GM12878 (cell line): Measurements from ENCODE around the gene NEK10. TPM values are rescaled to one million over a fixed set of nuclear protein-coding genes. Genes with fewer than 3 reads are reported as not detected.

Source experiments
- ATAC-seq: fragments of 200-7000 bp; cut with Tn5 transposase; 3 replicates; pipeline ENCODE4 v1.9.1; 2020; ENCODE audit warnings: mild to moderate bottlenecking, moderate library complexity
- BruUV-seq: library from RNA; stranded (reverse); fragments of 400-500 nt; replicated peaks from 2 replicates; lab custom pipeline; 2021; lab: Mats Ljungman, UMichigan
- CTCF ChIA-PET: fragments of 300-600 bp; sonication (Branson Sonifier 250); formaldehyde crosslinking; extraction: SDS; loops from one replicate; lab custom pipeline; 2021; ENCODE audit warnings: inconsistent platforms; lab: Yijun Ruan, JAX
- POLR2A ChIA-PET: fragments of 350-600 bp; formaldehyde crosslinking; extraction: SDS; loops from one replicate; lab custom pipeline; 2021; ENCODE audit warnings: inconsistent platforms; lab: Charles Lee
- RAD21 ChIA-PET: fragments of 300-600 bp; sonication (Branson Sonifier 250); formaldehyde crosslinking; loops from one replicate; lab custom pipeline; 2023; ENCODE audit warnings: antibody characterized with exemption; ENCODE audit not compliant: unreplicated experiment; lab: Charles Lee
- SMC1A ChIA-PET: fragments of 300-600 bp; sonication (Branson Sonifier 250); formaldehyde crosslinking; loops from one replicate; lab custom pipeline; 2023; ENCODE audit not compliant: unreplicated experiment, uncharacterized antibody; lab: Charles Lee
- DNase-seq: peaks from one replicate; pipeline ENCODE4 v3.0.0-alpha.2; 2011; ENCODE audit warnings: low read depth, low spot score
- FAIRE-seq: peaks from 3 replicates; lab custom pipeline; 2011; peaks lifted over from hg19 to GRCh38; lab: Jason Lieb, UNC
- H2AFZ ChIP-seq: 2 replicates; pipeline ENCODE4 v1.6.0; 2011; ENCODE audit warnings: low read depth, low read length, control low read depth; ENCODE audit not compliant: control insufficient read depth
- H3K27ac ChIP-seq: 2 replicates; pipeline ENCODE4 v1.5.1; 2011; ENCODE audit warnings: control low read depth; ENCODE audit not compliant: control insufficient read depth, insufficient read depth
- H3K27me3 ChIP-seq, 2 experiments: replicated peaks in 1 of 2; 2 replicates each; pipeline versions ENCODE4 v1.6.0 to v1.6.1; 2011; ENCODE audit warnings: low read length in 1 of 2; ENCODE audit not compliant: control insufficient read depth in 2 of 2, insufficient read depth in 2 of 2
- H3K36me3 ChIP-seq, 2 experiments: 2 replicates each; pipeline ENCODE4 v1.5.1; 2011; ENCODE audit warnings: low read length in 1 of 2; ENCODE audit not compliant: control insufficient read depth in 2 of 2, insufficient read depth in 2 of 2
- H3K4me1 ChIP-seq: 2 replicates; pipeline ENCODE4 v1.6.1; 2011; ENCODE audit warnings: mild to moderate bottlenecking, low read length, moderate library complexity, mixed read lengths; ENCODE audit not compliant: control insufficient read depth, insufficient read depth
- H3K4me2 ChIP-seq: 2 replicates; pipeline ENCODE4 v1.6.0; 2011; ENCODE audit warnings: control low read depth; ENCODE audit not compliant: control insufficient read depth, insufficient read depth
- H3K4me3 ChIP-seq: fragments of 200-600 bp; sonication (generic); 2 replicates; pipeline ENCODE4 v1.5.1; 2016
- H3K79me2 ChIP-seq: 2 replicates; pipeline ENCODE4 v1.6.0; 2011; ENCODE audit warnings: low read length; ENCODE audit not compliant: control insufficient read depth, insufficient read depth
- H3K9ac ChIP-seq: 2 replicates; pipeline ENCODE4 v1.8.0; 2011; ENCODE audit warnings: low read length, control low read depth, mixed read lengths; ENCODE audit not compliant: control insufficient read depth, insufficient read depth
- H3K9me3 ChIP-seq: replicated peaks from 3 replicates; pipeline ENCODE4 v1.5.1; 2011; ENCODE audit warnings: mild to moderate bottlenecking, low read length; ENCODE audit not compliant: control insufficient read depth, insufficient read depth
- H4K20me1 ChIP-seq: 2 replicates; pipeline ENCODE4 v1.6.0; 2011; ENCODE audit not compliant: control insufficient read depth, insufficient read depth
- BCL11A ChIP-seq: IDR thresholded peaks from 2 replicates; pipeline ENCODE4 v1.6.1; 2011; ENCODE audit warnings: low read depth, low read length
- BRCA1 ChIP-seq: IDR thresholded peaks from 2 replicates; pipeline ENCODE4 v1.6.1; 2011; ENCODE audit warnings: low read depth, low read length, improper control_type of control experiment
- EED ChIP-seq: sonication (generic); IDR thresholded peaks from 2 replicates; pipeline ENCODE4 v1.6.1; 2016; ENCODE audit warnings: antibody characterized with exemption, low read depth
- EP300 ChIP-seq, 2 experiments: fragments of 150-350 bp in 1 of 2; IDR thresholded peaks; 2 replicates each; pipeline ENCODE4 v1.6.1; 2011 to 2012; ENCODE audit warnings: low read depth in 2 of 2, low read length in 2 of 2, borderline replicate concordance in 1 of 2, improper control_type of control experiment in 1 of 2, inconsistent platforms in 1 of 2; ENCODE audit not compliant: control insufficient read depth in 1 of 2
- FOS ChIP-seq: IDR thresholded peaks from 3 replicates; pipeline ENCODE4 v1.6.1; 2011; ENCODE audit warnings: borderline replicate concordance; ENCODE audit not compliant: insufficient read length; ENCODE audit errors: extremely low read depth
- HDAC2 ChIP-seq: fragments of 200-600 bp; sonication (generic); IDR thresholded peaks from 2 replicates; pipeline ENCODE4 v1.6.1; 2017
- IKZF1 ChIP-seq: fragments of 450-650 bp; conservative IDR thresholded peaks from 2 replicates; pipeline ENCODE4 v1.6.1; 2017; ENCODE audit warnings: antibody characterized with exemption, mild to moderate bottlenecking
- MEF2A ChIP-seq: IDR thresholded peaks from 2 replicates; pipeline ENCODE4 v1.6.1; 2011; ENCODE audit warnings: low read depth, mild to moderate bottlenecking, low read length, moderate library complexity; ENCODE audit not compliant: insufficient read depth
- NFIC ChIP-seq: IDR thresholded peaks from 2 replicates; pipeline ENCODE4 v1.6.1; 2012; ENCODE audit warnings: low read depth, mild to moderate bottlenecking, inconsistent platforms, low read length, moderate library complexity
- PAX5 ChIP-seq: IDR thresholded peaks from 2 replicates; pipeline ENCODE4 v1.6.1; 2011; ENCODE audit warnings: low read depth, low read length, borderline replicate concordance
- RFX5 ChIP-seq: IDR thresholded peaks from 2 replicates; pipeline ENCODE4 v1.6.1; 2011; ENCODE audit warnings: low read depth, low read length, improper control_type of control experiment
- SPI1 ChIP-seq: IDR thresholded peaks from 2 replicates; pipeline ENCODE4 v1.6.1; 2011; ENCODE audit warnings: low read depth, mild to moderate bottlenecking, low read length, moderate library complexity, borderline replicate concordance; ENCODE audit not compliant: insufficient read depth
- TBL1XR1 ChIP-seq: IDR thresholded peaks from 2 replicates; pipeline ENCODE4 v1.6.1; 2012; ENCODE audit warnings: low read depth, low read length, improper control_type of control experiment
- WRNIP1 ChIP-seq: IDR thresholded peaks from 2 replicates; pipeline ENCODE4 v1.6.1; 2011; ENCODE audit warnings: low read depth, low read length, improper control_type of control experiment, borderline replicate concordance
- WGBS: methylation state at CpG from one replicate; pipeline ENCODE4 v1.1.6; 2016; ENCODE audit warnings: low lambda C conversion rate; ENCODE audit not compliant: insufficient replicate concordance, insufficient coverage; ENCODE audit errors: missing lambda C conversion rate; 5-methylcytosine and 5-hydroxymethylcytosine counted together
- in situ Hi-C: fragments of 300-500 bp; cut with MboI; formaldehyde crosslinking; loops from 9 replicates; pipeline ENCODE4 v1.14.3; 2018; ENCODE audit warnings: mixed read lengths
- intact Hi-C: fragments of 100-400 bp; cut with micrococcal nuclease; formaldehyde crosslinking; loops from one replicate; pipeline ENCODE4 v1.14.2; 2022; ENCODE audit not compliant: unreplicated experiment
- polyA plus RNA-seq, 11 experiments: library from polyadenylated mRNA; depleted of rRNA in 4 of 11; unstranded in 6 of 11; stranded (reverse) in 5 of 11; fragments of >200 nt; fragmentation: Nextera tagmentation in 4 of 11; fragmentation: Illumina TruSeq in 1 of 11; extraction: Ambion mirVana in 4 of 11; extraction: Trizol in 1 of 11; gene quantifications; 1 replicate in 1 of 11; 2 replicates in 10 of 11; pipeline versions ENCODE4 v1.2.1 to v1.2.3, GENCODE V29; 2011 to 2016; ENCODE audit warnings: inconsistent platforms in 2 of 11, missing spikeins in 2 of 11, low read depth in 1 of 11
- total RNA-seq, 4 experiments: library from RNA; depleted of rRNA in 3 of 4; stranded (reverse); fragments of >200 nt in 3 of 4; fragmentation: Illumina TruSeq in 1 of 4; extraction: Trizol in 1 of 4; gene quantifications; 2 replicates each; pipeline versions ENCODE4 v1.2.1 to v1.2.3, GENCODE V29; 2013 to 2021
- TF ChIP-seq, protein P1 (sequence below), 3 experiments: IDR thresholded peaks in 2 of 3; conservative IDR thresholded peaks in 1 of 3; 2 replicates each; pipeline ENCODE4 v1.5.1; 2011; ENCODE audit warnings: low read depth in 3 of 3, low read length in 3 of 3, mild to moderate bottlenecking in 3 of 3, control low read depth in 2 of 3, moderate library complexity in 2 of 3, inconsistent platforms in 1 of 3, mixed read lengths in 1 of 3; ENCODE audit not compliant: control insufficient read depth in 2 of 3, insufficient read depth in 1 of 3; ENCODE audit errors: extremely low read depth in 1 of 3
- TF ChIP-seq, protein P2 (sequence below): IDR thresholded peaks from 2 replicates; pipeline ENCODE4 v1.6.1; 2011; ENCODE audit warnings: borderline replicate concordance, low read depth, mild to moderate bottlenecking, moderate library complexity, mixed read lengths, low read length; ENCODE audit not compliant: insufficient read depth; ENCODE audit errors: extremely low read length
- TF ChIP-seq, protein P3 (sequence below): fragments of 450-650 bp; conservative IDR thresholded peaks from 2 replicates; pipeline ENCODE4 v1.6.1; 2017; ENCODE audit warnings: mild to moderate bottlenecking, moderate library complexity

Gene NEK10
- total and polyA plus RNA-seq, 10 of the 15 experiments (the other 5 are each of a cell fraction or from before 2014, with no cell fraction given), result 0.06 to 0.40 (median 0.16) TPM; not detected in 2

GRCh38 chr3:27289769-27290413 lies 79.3 kb downstream of the NEK10 start:
- Histone ChIP-seq H3K36me3 (no peaks in the 10 kb centered on the region), H3K79me2 (no peaks in the 10 kb centered on the region), H3K27ac (no peak overlapping the region), H3K9me3 (no peaks in the 10 kb centered on the region), H4K20me1 (no peaks in the 10 kb centered on the region), H3K4me1 (no peaks in the 10 kb centered on the region), H3K4me3 (no peak overlapping the region), H3K27me3 (no peaks in the 10 kb centered on the region; a peak in 1 of 4 replicates), H3K4me2 (no peak overlapping the region), H2AFZ (no peak overlapping the region), H3K9ac (no peak overlapping the region)
- in situ Hi-C loops, result no loop called here
- DNase-seq (no peak), ATAC-seq (no peak), FAIRE-seq (no peak)
- no TSS peak for BruUV-seq
- ChIA-PET SMC1A (no interaction called here), CTCF (no interaction called here), RAD21 (no interaction called here), POLR2A (no interaction called here)
- TF ChIP-seq BCL11A (no peak), IKZF1 (no peak), BRCA1 (no peak), MEF2A (no peak), TBL1XR1 (no peak), NFIC (no peak), FOS (no peak), PAX5 (no peak), WRNIP1 (no peak), HDAC2 (no peak), EED (no peak), SPI1 (no peak), RFX5 (no peak), EP300 (IDR thresholded peaks at IDR 0.05; ENCODE audit: borderline replicate concordance in 1 of 2, control insufficient read depth in 1 of 2, low read depth in 2 of 2, low read length in 2 of 2) (no peak)
- TF ChIP-seq, protein P1, sequence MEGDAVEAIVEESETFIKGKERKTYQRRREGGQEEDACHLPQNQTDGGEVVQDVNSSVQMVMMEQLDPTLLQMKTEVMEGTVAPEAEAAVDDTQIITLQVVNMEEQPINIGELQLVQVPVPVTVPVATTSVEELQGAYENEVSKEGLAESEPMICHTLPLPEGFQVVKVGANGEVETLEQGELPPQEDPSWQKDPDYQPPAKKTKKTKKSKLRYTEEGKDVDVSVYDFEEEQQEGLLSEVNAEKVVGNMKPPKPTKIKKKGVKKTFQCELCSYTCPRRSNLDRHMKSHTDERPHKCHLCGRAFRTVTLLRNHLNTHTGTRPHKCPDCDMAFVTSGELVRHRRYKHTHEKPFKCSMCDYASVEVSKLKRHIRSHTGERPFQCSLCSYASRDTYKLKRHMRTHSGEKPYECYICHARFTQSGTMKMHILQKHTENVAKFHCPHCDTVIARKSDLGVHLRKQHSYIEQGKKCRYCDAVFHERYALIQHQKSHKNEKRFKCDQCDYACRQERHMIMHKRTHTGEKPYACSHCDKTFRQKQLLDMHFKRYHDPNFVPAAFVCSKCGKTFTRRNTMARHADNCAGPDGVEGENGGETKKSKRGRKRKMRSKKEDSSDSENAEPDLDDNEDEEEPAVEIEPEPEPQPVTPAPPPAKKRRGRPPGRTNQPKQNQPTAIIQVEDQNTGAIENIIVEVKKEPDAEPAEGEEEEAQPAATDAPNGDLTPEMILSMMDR (IDR thresholded peaks at IDR 0.05 in 2 of 3, conservative IDR thresholded peaks at IDR 0.05 in 1 of 3; ENCODE audit: control insufficient read depth in 2 of 3, extremely low read depth in 1 of 3, insufficient read depth in 1 of 3, low read depth in 3 of 3, low read length in 3 of 3), result no peak
- TF ChIP-seq, protein P2, sequence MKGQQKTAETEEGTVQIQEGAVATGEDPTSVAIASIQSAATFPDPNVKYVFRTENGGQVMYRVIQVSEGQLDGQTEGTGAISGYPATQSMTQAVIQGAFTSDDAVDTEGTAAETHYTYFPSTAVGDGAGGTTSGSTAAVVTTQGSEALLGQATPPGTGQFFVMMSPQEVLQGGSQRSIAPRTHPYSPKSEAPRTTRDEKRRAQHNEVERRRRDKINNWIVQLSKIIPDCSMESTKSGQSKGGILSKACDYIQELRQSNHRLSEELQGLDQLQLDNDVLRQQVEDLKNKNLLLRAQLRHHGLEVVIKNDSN, result no peak
- TF ChIP-seq, protein P3, sequence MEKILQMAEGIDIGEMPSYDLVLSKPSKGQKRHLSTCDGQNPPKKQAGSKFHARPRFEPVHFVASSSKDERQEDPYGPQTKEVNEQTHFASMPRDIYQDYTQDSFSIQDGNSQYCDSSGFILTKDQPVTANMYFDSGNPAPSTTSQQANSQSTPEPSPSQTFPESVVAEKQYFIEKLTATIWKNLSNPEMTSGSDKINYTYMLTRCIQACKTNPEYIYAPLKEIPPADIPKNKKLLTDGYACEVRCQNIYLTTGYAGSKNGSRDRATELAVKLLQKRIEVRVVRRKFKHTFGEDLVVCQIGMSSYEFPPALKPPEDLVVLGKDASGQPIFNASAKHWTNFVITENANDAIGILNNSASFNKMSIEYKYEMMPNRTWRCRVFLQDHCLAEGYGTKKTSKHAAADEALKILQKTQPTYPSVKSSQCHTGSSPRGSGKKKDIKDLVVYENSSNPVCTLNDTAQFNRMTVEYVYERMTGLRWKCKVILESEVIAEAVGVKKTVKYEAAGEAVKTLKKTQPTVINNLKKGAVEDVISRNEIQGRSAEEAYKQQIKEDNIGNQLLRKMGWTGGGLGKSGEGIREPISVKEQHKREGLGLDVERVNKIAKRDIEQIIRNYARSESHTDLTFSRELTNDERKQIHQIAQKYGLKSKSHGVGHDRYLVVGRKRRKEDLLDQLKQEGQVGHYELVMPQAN, result no peak
- intact Hi-C loops, result no loop called here
- WGBS, result 3% methylated on average over 3 of the region's 3 CpGs
